Esophagus squamous epithelium (tissue), 4 donors: ENCODE data around the gene SERPINA5.

Source experiments
- POLR2A ChIP-seq, 4 donors: fragments of 450-650 bp; IDR thresholded peaks; one replicate each; pipeline ENCODE4 v1.6.1; 2017; ENCODE audit warnings: antibody characterized with exemption in 4 of 4, mild to moderate bottlenecking in 4 of 4, moderate library complexity in 3 of 4
- TF ChIP-seq, protein P1 (sequence below), 6 experiments: fragments of 450-650 bp in 4 of 6; fragments of 200-600 bp in 2 of 6; sonication (generic) in 2 of 6; IDR thresholded peaks; one replicate each; pipeline ENCODE4 v1.5.1; 2016 to 2019; ENCODE audit warnings: antibody characterized with exemption in 6 of 6, mild to moderate bottlenecking in 4 of 6, moderate library complexity in 4 of 6

DNA sequence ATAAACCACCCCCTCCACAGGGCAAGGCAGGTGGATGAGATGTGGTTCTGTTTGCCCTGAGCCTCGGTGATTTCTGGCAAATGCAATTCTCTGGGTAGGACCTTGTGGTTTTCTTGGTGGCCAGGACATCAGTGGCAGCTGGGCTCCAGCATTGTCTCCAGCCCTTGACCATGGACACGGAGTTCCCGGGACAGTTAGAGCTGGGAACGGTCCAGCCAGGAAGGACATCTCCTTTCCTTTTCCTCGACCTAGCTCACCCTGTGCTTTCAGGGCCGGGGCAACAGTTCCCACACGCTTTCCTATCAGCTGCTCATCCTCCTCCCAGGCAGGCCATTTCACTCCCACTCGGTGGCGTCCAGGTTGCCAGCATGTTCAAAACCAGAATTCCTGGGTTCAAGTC lies 10.8 kb upstream of the SERPINA5 start:
- TF ChIP-seq, protein P1, sequence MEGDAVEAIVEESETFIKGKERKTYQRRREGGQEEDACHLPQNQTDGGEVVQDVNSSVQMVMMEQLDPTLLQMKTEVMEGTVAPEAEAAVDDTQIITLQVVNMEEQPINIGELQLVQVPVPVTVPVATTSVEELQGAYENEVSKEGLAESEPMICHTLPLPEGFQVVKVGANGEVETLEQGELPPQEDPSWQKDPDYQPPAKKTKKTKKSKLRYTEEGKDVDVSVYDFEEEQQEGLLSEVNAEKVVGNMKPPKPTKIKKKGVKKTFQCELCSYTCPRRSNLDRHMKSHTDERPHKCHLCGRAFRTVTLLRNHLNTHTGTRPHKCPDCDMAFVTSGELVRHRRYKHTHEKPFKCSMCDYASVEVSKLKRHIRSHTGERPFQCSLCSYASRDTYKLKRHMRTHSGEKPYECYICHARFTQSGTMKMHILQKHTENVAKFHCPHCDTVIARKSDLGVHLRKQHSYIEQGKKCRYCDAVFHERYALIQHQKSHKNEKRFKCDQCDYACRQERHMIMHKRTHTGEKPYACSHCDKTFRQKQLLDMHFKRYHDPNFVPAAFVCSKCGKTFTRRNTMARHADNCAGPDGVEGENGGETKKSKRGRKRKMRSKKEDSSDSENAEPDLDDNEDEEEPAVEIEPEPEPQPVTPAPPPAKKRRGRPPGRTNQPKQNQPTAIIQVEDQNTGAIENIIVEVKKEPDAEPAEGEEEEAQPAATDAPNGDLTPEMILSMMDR (IDR thresholded peaks at IDR 0.05) = no peak
- TF ChIP-seq POLR2A (IDR thresholded peaks at IDR 0.05) = no peak
